ACC112 (cell line): ENCODE measurements around the gene FHL2.

Experiments used
- H2AFZ ChIP-seq: fragments of 200-600 bp; sonication (generic); one replicate; pipeline ENCODE4 v1.6.0; 2017; ENCODE audit warnings: antibody characterized with exemption, low read length; ENCODE audit not compliant: unreplicated experiment
- H3K27ac ChIP-seq: fragments of 200-600 bp; sonication (generic); 2 replicates; pipeline ENCODE4 v1.5.1; 2014; ENCODE audit warnings: low read depth, mild to moderate bottlenecking, antibody characterized with exemption, low read length, moderate library complexity
- H3K27me3 ChIP-seq: fragments of 200-600 bp; sonication (generic); 2 replicates; pipeline ENCODE4 v1.6.1; 2014; ENCODE audit warnings: mild to moderate bottlenecking, antibody characterized with exemption, low read length, moderate library complexity, mixed read lengths; ENCODE audit not compliant: insufficient read depth
- H3K36me3 ChIP-seq: fragments of 200-600 bp; sonication (generic); 2 replicates; pipeline ENCODE4 v1.6.1; 2016; ENCODE audit warnings: mild to moderate bottlenecking, antibody characterized with exemption, low read length, moderate library complexity, mixed read lengths; ENCODE audit not compliant: insufficient read depth
- H3K4me1 ChIP-seq: fragments of 200-600 bp; sonication (generic); one replicate; pipeline ENCODE4 v1.6.1; 2016; ENCODE audit warnings: low read length, mixed read lengths; ENCODE audit not compliant: insufficient read depth, unreplicated experiment, control insufficient read depth
- H3K4me3 ChIP-seq: fragments of 200-600 bp; sonication (generic); 2 replicates; pipeline ENCODE4 v1.5.1; 2014; ENCODE audit warnings: mild to moderate bottlenecking, low read depth, low read length
- H3K79me2 ChIP-seq: fragments of 200-600 bp; sonication (generic); one replicate; pipeline ENCODE4 v1.6.0; 2016; ENCODE audit warnings: low read length; ENCODE audit not compliant: control insufficient read depth, unreplicated experiment, insufficient read depth

The FHL2 gene

GRCh38 chr2:105339414-105339813, 59.4 kb downstream of the FHL2 start:
- no peaks in the 10 kb centered on the region for H3K27me3 ChIP-seq
- peaks cover 13% of the 10 kb centered on the region for H3K4me1 ChIP-seq
- peak overlapping the region; percentile 97 for H3K4me3 ChIP-seq
- peaks cover 48% of the 10 kb centered on the region for H3K79me2 ChIP-seq
- H3K27ac ChIP-seq, result no peak overlapping the region
- no peak overlapping the region for H2AFZ ChIP-seq
- H3K36me3 ChIP-seq, result peaks cover 25% of the 10 kb centered on the region; the same call in 1 of the 2 replicates

DNA sequence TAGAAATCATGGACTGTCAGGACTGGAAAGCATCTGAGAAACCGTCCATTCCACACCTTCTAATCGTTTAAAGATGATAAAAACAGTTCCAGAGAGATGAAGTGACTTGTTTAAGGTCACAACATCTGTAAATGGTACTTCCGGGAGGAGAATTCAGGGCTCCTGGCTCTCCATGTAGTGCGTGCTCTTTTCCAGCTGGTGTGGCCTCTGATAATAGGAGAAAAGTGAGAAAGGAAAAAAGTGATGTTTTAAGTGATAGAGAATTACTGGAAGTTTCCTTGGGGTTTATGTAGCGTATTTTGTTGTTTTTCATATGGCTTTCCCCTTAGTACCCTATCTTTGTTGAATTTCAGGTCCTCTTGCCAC, 60.8 kb downstream of the FHL2 start:
- H3K79me2 ChIP-seq, result peaks cover 48% of the 10 kb centered on the region
- peak overlapping the region; percentile 92 for H2AFZ ChIP-seq
- H3K4me3 ChIP-seq, result peak overlapping the region; percentile 97
- H3K36me3 ChIP-seq, result peaks cover 19% of the 10 kb centered on the region; the same call in 1 of the 2 replicates
- no peaks in the 10 kb centered on the region for H3K27me3 ChIP-seq
- peak overlapping the region; percentile 50; the same call in 1 of the 2 replicates for H3K27ac ChIP-seq
- peaks cover 13% of the 10 kb centered on the region for H3K4me1 ChIP-seq

- Histone ChIP-seq H3K27ac (peak within 1 kb of the TSS; percentile 91), H3K4me3 (peak within 1 kb of the TSS; percentile 97), H3K4me1 (peaks cover 13% of the 10 kb centered on the region), H3K79me2 (peaks cover 48% of the 10 kb centered on the region), H3K27me3 (no peaks in the 10 kb centered on the region), H2AFZ (peak within 1 kb of the TSS; percentile 92), H3K36me3 (peaks cover 13% of the 10 kb centered on the region; the same call in 1 of the 2 replicates)
These were observed 61.5 kb downstream of the FHL2 start, which contains the start of gene C2orf49 for GRCh38 chr2:105337122-105338019. Gene C2orf49, plus strand, starts transcription at chr2:105337540. Its CDS starts 48 bp downstream, at chr2:105337588.

DNA sequence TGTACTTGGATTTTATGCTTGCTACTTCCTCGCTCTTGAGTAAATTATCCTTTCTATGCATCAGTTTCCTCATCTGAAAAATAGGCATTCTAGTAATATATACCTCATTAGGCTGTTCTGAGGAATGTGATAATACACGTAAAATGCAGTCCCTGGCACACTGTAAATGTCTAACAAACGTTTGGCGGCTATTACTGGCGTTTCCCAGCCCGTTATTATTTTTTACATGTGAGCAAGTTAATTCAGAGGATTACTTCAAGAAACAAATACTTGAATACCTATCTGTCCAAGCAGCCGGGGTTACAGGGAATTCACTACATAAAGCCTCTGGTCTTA, 62.1 kb downstream of the FHL2 start:
- Histone ChIP-seq H3K27me3 (no peaks in the 10 kb centered on the region), H3K36me3 (peaks cover 10% of the 10 kb centered on the region; the same call in 1 of the 2 replicates), H3K79me2 (peaks cover 48% of the 10 kb centered on the region), H3K4me3 (peak overlapping the region; percentile 97), H3K4me1 (peaks cover 13% of the 10 kb centered on the region), H2AFZ (peak overlapping the region; percentile 84), H3K27ac (peak overlapping the region; percentile 91)

GRCh38 chr2:105335469-105335868, 63.4 kb downstream of the FHL2 start:
- no peak overlapping the region for H3K4me3 ChIP-seq
- H3K27ac ChIP-seq, result no peak overlapping the region
- H3K4me1 ChIP-seq, result peaks cover 18% of the 10 kb centered on the region
- peaks cover 37% of the 10 kb centered on the region for H3K79me2 ChIP-seq
- no peaks in the 10 kb centered on the region for H3K27me3 ChIP-seq
- no peaks in the 10 kb centered on the region for H3K36me3 ChIP-seq
- no peak overlapping the region for H2AFZ ChIP-seq

- H3K27me3 ChIP-seq, result no peaks in the 10 kb centered on the region
- no peak overlapping the region for H2AFZ ChIP-seq
- no peak overlapping the region for H3K27ac ChIP-seq
These were observed 64.6 kb downstream of the FHL2 start for GRCh38 chr2:105334211-105334610.

GRCh38 chr2:105330681-105331375, 68.0 kb downstream of the FHL2 start:
- peak overlapping the region; percentile 76; the same call in 1 of the 2 replicates for H3K4me3 ChIP-seq
- peaks cover 21% of the 10 kb centered on the region for H3K4me1 ChIP-seq
- H3K27me3 ChIP-seq, result no peaks in the 10 kb centered on the region
- H3K36me3 ChIP-seq, result no peaks in the 10 kb centered on the region
- H3K79me2 ChIP-seq, result peaks cover 25% of the 10 kb centered on the region
- H2AFZ ChIP-seq, result no peak overlapping the region
- H3K27ac ChIP-seq, result no peak overlapping the region

More at GRCh38 chr2:105334211-105334610, 64.6 kb downstream of the FHL2 start:
- Histone ChIP-seq H3K4me3 (no peak overlapping the region), H3K4me1 (peaks cover 20% of the 10 kb centered on the region), H3K36me3 (no peaks in the 10 kb centered on the region), H3K79me2 (peaks cover 28% of the 10 kb centered on the region)

GRCh38 chr2:105329561-105330495, 69.0 kb downstream of the FHL2 start, which contains the start of gene TGFBRAP1:
Gene TGFBRAP1, minus strand, starts transcription at chr2:105329735. Its CDS starts 21,434 bp downstream, at chr2:105308301.
- Histone ChIP-seq H3K36me3 (no peaks in the 10 kb centered on the region), H3K27me3 (no peaks in the 10 kb centered on the region), H3K4me1 (peaks cover 28% of the 10 kb centered on the region), H3K27ac (no peak within 1 kb of the TSS), H3K79me2 (peaks cover 34% of the 10 kb centered on the region), H2AFZ (peak within 1 kb of the TSS; percentile 51), H3K4me3 (peak within 1 kb of the TSS; percentile 86)

- Histone ChIP-seq H3K27me3 (no peaks in the 10 kb centered on the region), H3K79me2 (peaks cover 34% of the 10 kb centered on the region), H3K36me3 (no peaks in the 10 kb centered on the region), H3K4me1 (peaks cover 32% of the 10 kb centered on the region), H2AFZ (peak overlapping the region; percentile 51), H3K4me3 (peak overlapping the region; percentile 86), H3K27ac (no peak overlapping the region)
These were observed 69.7 kb downstream of the FHL2 start for GRCh38 chr2:105329197-105329554.
